Left lung (tissue), 10 donors: ENCODE data around the gene PPM1J. TPM values are rescaled to one million over a fixed set of nuclear protein-coding genes. Genes with fewer than 3 reads are reported as not detected.

Experiments used
- ATAC-seq: fragments of 200-7000 bp; cut with Tn5 transposase; one replicate; pipeline ENCODE4 v1.9.1; 2020; ENCODE audit warnings: moderate library complexity
- DNase-seq, 4 donors: peaks; one replicate each; pipeline ENCODE4 v3.0.0-alpha.2; 2013 to 2020
- H3K27ac ChIP-seq, 2 donors: fragments of 200-600 bp; sonication (generic) in 1 of 2; one replicate each; pipeline versions ENCODE4 v1.5.0 to v1.8.0; 2020 to 2021
- H3K27me3 ChIP-seq, 2 donors: fragments of 200-600 bp; sonication (generic) in 1 of 2; one replicate each; pipeline versions ENCODE4 v1.5.0 to v1.8.0; 2020 to 2021
- H3K36me3 ChIP-seq, 2 donors: fragments of 200-600 bp; sonication (generic) in 1 of 2; one replicate each; pipeline versions ENCODE4 v1.5.0 to v1.8.0; 2020 to 2021
- H3K4me1 ChIP-seq, 2 donors: fragments of 200-600 bp; one replicate each; pipeline ENCODE4 v1.8.0; 2021
- H3K4me3 ChIP-seq, 2 donors: fragments of 200-600 bp; sonication (generic) in 1 of 2; one replicate each; pipeline versions ENCODE4 v1.5.0 to v1.8.0; 2020 to 2021; ENCODE audit warnings: mild to moderate bottlenecking in 1 of 2
- H3K9me3 ChIP-seq, 2 donors: fragments of 200-600 bp; sonication (generic) in 1 of 2; one replicate each; pipeline versions ENCODE4 v1.5.0 to v1.8.0; 2020 to 2021
- CTCF ChIP-seq, 2 donors: fragments of 200-600 bp; sonication (generic) in 1 of 2; IDR thresholded peaks; one replicate each; pipeline versions ENCODE4 v1.5.0 to v1.8.0; 2021; ENCODE audit warnings: antibody characterized with exemption in 2 of 2
- intact Hi-C, 2 donors: fragments of 100-400 bp; cut with DNase I; formaldehyde crosslinking; loops; one replicate each; pipeline versions ENCODE4 v1.11.2 to v1.14.2; 2022
- polyA plus RNA-seq, 6 donors: library from polyadenylated mRNA; unstranded; fragments of 120-200 nt; gene quantifications; one replicate each; pipeline ENCODE4 v1.2.1, GENCODE V29; 2013; ENCODE audit not compliant: insufficient read length in 6 of 6
- total RNA-seq, 2 donors: library from RNA; stranded (reverse); fragmentation: NEBNext Ultra II Directional; extraction: Animal tissue kit (Norgen Biotek cat#: 25700); gene quantifications; one replicate each; pipeline ENCODE4 v1.2.1, GENCODE V29; 2021
- donor health status: DM: no; HTN: yes; CAD: no.
- donor health status: DM: no; HTN: no; CAD: no.

Gene PPM1J
- total and polyA plus RNA-seq, 8 donors = 0.47 to 0.93 (median 0.65) TPM

DNA sequence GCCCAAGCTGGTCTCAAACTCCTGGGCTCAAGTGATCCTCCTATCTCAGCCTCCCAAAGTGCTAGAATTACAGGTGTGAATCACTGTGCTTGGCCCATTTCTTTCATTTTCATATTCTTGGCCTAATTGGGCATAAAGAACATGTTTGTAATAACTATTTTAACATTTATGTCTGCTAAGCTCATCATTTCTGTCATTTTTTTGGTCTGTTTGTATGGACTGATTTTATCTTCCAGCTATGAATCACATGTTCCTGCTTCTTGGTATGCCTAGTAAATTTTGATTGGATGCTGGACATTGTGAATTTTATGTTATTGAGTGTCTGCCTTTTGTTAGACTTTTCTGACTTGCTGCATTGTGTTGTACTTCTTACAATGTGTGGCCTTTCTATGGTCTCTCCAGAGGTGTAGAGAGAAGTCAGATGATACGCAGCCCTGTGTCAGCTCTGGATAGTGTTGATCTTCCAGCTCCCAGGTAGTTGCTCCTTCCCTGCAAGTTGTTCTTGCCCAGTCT, 39.0 kb upstream of the PPM1J start:
- Histone ChIP-seq H3K36me3 (no peaks in the 10 kb centered on the region), H3K27me3 (peaks cover 0 to 20% of the 10 kb centered on the region in 2 donors), H3K27ac (no peak overlapping the region), H3K4me1 (no peaks in the 10 kb centered on the region), H3K4me3 (no peak overlapping the region), H3K9me3 (no peaks in the 10 kb centered on the region)
- no peak for TF ChIP-seq CTCF (IDR thresholded peaks at IDR 0.05)
- intact Hi-C loops = no loop called here
- no peak for ATAC-seq
- DNase-seq = no peak

DNA sequence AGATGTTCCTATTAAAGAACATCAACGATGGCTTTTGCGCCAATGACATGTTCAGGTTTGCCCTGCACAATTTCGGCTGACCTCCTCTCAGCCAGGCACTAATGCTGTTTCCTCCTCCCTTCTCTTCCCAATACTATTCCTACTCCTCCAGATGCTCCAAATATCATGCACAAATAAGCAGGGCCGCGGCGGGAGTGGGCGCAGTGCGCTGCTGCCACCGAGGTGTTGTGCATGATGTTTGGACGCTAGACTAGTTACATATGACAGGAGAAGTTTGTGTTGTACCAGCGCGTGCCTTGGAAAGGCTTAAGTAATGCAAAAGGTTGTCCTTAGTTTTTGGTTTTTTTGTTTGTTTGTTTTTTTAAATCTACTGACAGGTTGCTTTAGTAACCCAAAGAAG, 33.3 kb upstream of the PPM1J start:
- TF ChIP-seq CTCF (IDR thresholded peaks at IDR 0.05) = no peak
- intact Hi-C loops = no loop called here
- Histone ChIP-seq H3K27me3 (peaks cover 25 to 57% of the 10 kb centered on the region in 2 donors), H3K27ac (no peak overlapping the region), H3K9me3 (no peaks in the 10 kb centered on the region), H3K4me1 (peaks cover 5 to 7% of the 10 kb centered on the region in 2 donors), H3K36me3 (no peaks in the 10 kb centered on the region), H3K4me3 (no peak overlapping the region)
- ATAC-seq (no peak), DNase-seq (no peak)

GRCh38 chr1:112744009-112744578, 29.0 kb upstream of the PPM1J start:
- Histone ChIP-seq H3K27ac (no peak overlapping the region), H3K9me3 (no peaks in the 10 kb centered on the region), H3K4me3 (no peak overlapping the region), H3K4me1 (peaks cover 5 to 7% of the 10 kb centered on the region in 2 donors), H3K27me3 (peaks cover 41 to 87% of the 10 kb centered on the region in 2 donors), H3K36me3 (no peaks in the 10 kb centered on the region)
- no peak for TF ChIP-seq CTCF (IDR thresholded peaks at IDR 0.05)
- DNase-seq = peak in 2 of 4 donors; percentile 36 to 74
- intact Hi-C loops = no loop called here
- ATAC-seq = peak; percentile 85

- Histone ChIP-seq H3K36me3 (no peaks in the 10 kb centered on the region), H3K27ac (no peak overlapping the region), H3K9me3 (no peaks in the 10 kb centered on the region), H3K4me1 (peaks cover 5 to 7% of the 10 kb centered on the region in 2 donors), H3K27me3 (peaks cover 41 to 92% of the 10 kb centered on the region in 2 donors), H3K4me3 (no peak overlapping the region)
- peak in 1 of 4 donors; percentile 72 for DNase-seq
- intact Hi-C loops = no loop called here
- no peak for TF ChIP-seq CTCF (IDR thresholded peaks at IDR 0.05)
- ATAC-seq = peak; percentile 50
These were observed 28.3 kb upstream of the PPM1J start for GRCh38 chr1:112743174-112744008.

- Histone ChIP-seq H3K4me3 (no peak overlapping the region), H3K36me3 (no peaks in the 10 kb centered on the region), H3K27ac (no peak overlapping the region), H3K9me3 (no peaks in the 10 kb centered on the region), H3K27me3 (peaks cover 8 to 54% of the 10 kb centered on the region in 2 donors), H3K4me1 (no peaks in the 10 kb centered on the region)
- DNase-seq = no peak
- ATAC-seq = no peak
- no peak for TF ChIP-seq CTCF (IDR thresholded peaks at IDR 0.05)
- intact Hi-C loops = no loop called here
These were observed 22.4 kb upstream of the PPM1J start for GRCh38 chr1:112737573-112737972.
